HG03521 (cell line): ENCODE measurements around the gene DDR2.
"Not testable (repeated sequence)": the region's sequence is repeated elsewhere in the genome, so short reads cannot be mapped to it uniquely, and the experiment has no call there.

Experiments
- ATAC-seq: cut with Tn5 transposase; IDR thresholded peaks from one replicate; pipeline ENCODE4 v1.9.1; 2021; ENCODE audit warnings: mild to moderate bottlenecking, moderate library complexity; ENCODE audit not compliant: unreplicated experiment

The DDR2 gene

DNA sequence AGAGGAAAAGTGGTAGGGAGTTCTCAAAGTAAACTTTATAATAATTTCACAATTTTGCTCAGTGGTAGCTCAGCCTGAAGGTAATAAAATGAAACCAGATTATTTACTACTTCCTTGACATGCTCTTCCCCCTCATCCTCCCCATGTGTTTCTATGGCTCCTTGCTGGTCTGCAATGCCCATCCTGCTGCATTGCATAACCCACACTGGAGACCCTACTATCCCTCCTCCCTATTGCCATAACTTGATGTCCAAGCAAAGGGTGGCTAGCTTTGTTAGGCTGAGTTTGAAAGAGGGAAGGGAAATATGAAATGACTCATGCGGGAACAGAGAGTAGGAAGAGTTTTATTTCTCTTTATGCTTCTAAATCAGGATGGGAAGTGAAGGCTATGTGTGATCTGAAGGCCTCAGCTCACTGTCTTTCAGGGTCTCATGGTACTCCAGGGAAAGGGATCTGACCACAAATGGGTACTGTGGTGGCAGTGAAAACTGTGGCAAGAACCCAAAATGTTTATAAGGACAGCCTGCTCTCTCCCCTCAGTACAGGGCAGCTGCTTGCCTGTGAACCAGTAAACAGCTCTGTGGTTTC, 121.8 kb downstream of the DDR2 start:
- ATAC-seq = no peak

DNA sequence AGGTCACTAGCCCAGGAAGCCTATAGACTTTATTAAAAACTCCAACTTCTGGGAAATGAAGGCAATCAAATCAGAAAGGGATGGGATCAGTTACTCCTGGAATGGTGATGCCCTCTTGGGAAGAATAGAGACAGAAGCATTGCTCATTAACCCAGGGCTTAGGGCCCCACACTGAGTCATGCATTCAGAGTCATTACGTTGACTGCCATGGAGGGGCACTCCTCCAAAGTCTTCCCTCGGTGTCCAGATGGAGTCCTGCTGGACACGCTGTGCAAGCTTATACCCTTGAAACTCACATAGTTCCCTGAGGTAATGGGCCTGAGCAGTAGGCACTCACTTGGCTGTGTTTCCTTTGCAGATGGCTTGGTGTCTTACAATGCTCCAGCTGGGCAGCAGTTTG, 123.0 kb downstream of the DDR2 start:
- no peak for ATAC-seq

DNA sequence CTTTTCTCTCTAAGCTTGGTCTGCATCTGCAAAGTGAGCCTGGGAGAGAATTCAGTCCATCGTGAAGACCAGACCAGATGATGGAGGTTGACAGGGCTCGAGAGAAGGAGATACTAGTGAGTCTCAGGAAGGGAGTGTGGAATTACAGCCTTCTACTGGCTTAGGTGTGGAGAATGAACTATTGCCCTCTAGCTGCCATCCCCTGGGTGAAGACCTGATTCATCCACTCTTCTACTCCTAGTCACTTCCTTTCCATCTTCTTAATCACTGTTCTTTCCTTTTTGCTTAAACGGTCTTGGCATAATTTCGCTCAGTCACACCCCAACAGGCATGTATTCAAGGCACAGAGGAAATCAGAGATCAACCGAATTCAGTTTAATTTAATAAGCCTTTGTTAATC, 124.3 kb downstream of the DDR2 start:
- ATAC-seq = no peak

DNA sequence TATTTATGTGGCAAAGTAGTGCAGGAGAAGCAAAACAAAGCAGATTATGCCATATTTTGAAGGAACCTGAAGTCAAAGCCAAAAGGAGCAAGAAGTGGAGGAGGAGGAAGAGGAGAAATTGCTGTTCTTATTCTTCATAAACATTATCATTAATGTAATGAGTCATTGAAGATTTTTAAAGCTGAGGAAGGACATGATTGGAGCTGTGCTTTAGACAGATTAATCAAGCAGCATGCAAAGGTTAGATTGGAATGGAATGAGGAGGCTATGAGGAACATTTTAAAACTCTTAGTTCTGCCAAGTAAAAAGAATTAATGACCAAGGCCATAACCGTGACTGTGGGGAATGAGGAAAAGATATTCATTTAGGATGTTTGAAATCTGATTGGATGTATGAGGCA, 125.2 kb downstream of the DDR2 start:
- ATAC-seq = no peak

DNA sequence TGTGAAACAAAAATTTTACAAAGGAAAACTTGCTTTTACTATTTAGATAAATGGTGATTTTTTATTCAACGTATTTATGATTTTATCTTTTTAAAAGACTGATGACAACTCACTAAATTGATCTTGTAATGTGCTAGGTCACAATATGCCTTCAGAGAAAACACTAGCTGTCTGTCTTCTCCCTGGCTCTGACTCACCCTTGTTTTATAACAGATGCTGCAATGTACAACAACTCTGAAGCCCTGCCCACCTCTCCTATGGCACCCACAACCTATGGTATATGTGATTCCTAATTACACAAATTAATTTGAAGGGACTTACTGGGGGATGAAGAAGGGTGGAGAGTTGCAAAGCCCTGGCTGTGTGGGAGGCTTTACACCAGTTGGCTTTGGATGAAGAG, 133.5 kb downstream of the DDR2 start:
- no peak for ATAC-seq

DNA sequence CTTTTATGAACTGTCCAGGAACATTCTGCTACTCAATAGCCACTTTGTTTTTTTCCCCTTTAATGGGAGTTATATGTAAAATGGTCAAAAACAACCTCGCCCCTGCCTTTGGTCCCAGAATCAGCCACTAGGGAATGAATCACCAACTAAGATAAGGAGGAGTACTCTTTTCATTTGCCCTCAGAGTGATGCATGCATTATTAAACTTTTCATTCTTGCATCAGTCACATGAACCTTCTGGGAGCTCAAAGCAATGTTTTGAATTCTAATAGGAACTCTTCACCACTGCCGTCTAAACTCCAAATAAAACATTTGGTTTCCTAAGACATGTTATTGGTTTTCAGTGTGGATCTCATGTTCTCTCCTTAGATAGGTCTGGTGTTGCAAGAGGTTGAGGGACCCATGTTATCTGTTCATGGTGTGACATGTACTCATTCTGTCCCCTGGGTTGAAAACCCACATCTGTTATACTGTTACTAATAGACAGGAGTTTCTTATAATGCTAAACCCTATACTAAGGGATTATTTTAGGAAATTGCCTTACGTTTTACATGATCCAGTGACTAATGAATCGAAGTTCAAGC, 140.4 kb downstream of the DDR2 start:
- ATAC-seq = no peak

DNA sequence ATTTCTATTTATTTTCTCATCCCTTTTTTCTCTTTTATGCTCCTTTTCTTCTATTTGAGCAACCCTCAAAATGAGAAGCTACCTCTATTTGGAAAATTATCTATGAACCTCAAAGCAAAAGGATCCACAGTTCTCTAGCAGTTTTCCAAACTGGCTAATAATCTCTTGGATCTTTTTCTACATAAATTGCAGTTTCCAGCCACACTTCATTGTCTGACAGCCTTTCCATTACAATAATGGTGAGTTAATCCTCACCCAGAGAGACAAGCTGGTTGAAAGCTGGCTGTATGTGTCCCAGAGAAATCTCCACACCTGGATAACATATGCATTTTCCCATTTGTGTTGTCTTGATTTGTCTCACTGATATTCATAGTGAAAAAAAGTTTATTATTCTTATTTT, 141.7 kb downstream of the DDR2 start:
- no peak for ATAC-seq

DNA sequence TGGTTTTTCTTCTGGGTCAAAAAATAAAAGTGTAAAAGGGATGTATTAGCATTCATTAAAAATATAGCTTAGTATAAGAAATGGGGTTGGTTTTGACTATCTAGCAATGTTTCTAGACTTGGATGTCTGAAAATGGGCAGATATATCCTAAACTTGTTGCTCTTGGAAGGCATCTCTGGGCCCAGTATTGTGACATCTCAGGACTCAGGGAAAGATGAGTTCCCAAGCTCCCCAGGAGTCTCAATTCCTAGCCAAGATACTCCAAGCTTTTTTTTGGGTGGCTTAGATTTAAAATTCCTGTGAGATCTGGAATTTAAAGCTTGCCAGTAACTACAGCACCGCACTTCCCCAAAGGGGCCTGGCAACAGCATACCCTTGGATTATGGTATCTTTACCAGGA, 146.8 kb downstream of the DDR2 start:
- no peak for ATAC-seq

DNA sequence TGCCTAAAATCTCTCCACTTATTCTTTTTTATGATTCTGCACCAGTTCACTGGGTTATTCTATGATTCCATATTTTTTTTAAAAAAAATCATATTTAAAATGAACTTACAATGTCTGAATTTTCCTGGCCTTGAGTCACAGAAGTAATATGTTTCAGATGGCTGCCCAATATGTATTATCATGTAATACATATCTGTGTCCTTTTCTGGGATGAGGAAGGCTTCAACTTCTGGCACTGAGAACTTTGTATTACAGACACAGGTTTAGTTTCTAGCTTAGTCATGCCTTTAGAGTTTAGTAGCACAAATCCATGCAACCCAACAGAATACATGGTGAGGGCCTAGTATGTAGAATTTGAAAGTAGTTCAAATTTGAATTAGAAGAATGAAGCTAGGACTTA, 150.4 kb downstream of the DDR2 start:
- ATAC-seq = no peak

DNA sequence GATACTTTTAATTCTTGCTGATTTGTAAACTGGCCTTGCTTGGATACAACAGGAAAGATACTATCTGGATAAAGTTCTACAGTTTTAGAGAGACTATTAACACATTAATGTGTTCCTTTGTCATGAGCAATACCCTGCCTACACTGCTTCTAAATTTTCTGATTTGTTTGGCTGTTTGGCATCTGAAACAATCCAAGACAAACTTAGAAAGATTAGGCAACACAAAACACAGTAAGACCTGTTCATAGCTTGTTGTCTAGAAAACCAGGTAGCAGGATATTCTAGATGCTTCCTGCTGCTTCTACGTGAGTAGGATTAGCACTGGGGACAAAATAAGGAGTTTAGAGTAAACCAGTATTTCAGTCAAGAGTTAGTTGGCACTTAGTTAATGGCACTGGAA, 152.7 kb downstream of the DDR2 start:
- not testable (repeated sequence) for ATAC-seq

DNA sequence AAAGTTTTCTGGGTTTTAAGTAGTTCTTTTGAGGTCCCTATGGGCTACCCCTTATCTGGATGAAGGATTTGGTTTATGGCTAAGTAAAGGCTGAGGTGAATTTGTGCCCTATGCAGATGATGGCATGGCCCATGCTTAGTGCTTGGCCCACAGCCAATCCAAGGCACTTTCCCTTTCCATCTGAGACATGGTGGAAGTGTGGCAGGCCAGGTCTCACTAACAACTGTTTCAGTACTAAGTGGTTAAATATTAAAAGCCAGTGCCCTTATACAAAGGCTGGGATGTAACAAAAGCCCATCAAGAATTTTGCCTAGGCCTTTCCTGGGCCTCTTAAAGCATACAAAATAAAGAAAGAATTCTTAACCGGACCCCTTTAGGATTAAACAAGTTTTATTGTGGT, 156.5 kb downstream of the DDR2 start:
- ATAC-seq = not testable (repeated sequence)

DNA sequence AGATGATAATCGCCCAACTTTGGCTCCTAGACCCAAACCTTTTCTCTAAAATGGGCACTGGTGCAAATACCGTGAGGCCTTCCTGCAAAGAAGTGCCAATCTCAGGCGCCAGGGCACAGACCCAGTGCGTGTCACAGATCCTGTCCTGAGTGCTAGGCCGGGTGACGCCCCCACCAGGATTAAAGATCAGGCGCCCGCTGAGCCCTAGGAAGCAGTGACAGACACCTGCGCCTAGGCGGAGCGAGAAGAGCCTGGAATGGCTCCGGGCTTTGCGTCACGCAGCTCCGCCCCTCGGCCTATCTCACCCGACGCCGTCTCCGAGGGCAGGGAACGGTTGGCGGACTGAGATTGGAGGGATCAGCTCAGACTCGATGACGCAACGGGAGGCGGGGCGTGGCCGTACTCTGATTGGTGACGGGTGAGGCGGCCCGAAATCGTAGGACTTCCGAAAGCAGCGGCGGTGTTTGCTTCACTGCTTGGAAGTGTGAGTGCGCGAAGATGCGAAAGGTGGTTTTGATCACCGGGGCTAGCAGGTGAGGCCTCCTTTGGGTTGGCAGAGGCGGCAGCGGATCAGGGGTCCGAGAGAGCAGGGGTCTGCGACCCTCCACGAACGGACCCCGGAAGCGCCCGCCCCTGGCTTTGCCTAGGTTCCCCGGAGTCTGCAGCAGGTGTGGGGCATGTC, 158.2 kb downstream of the DDR2 start, which contains the start of gene HSD17B7:
Gene HSD17B7 (plus strand): TSS at position 400 of the 682 bp plus-strand sequence. CDS start 99 bp downstream, at position 499.
- ATAC-seq = peak; percentile 100

DNA sequence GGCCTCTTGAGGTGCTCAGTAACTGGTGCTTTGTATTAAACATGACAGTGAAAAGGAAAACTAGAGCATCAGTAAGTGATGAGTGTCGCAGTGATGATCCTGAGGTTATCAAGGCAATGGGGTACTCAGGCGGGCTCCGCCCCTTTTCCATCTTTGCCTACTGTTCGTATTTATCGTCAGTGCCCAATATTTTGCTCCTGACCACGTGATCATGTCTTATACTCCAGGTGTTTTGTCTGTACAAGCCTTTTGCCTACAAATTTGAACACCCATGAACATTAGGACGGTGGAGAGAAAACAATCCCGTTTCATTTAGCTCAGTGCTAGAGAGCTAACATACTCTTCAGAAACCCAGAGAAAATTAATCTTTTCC, 158.7 kb downstream of the DDR2 start:
- not testable (repeated sequence) for ATAC-seq

DNA sequence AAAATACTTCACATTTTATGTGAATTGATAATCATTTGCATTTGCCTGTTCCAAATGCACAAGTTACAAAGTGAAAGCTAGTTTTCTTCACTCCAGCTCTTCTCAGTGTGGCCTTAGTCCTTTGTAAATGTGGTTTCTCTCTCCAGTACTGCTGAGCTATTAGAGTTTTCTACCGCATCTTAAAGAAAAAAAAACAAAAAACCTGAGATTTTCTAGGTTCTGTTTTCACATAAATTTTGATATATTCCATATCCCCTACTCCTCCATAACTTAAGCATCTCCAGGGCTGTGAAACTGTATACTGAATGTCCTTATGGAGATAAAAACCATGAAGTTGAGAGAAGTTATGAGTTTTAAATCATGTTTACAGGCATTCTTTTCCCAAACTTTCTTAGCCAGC, 162.0 kb downstream of the DDR2 start:
- not testable (repeated sequence) for ATAC-seq

DNA sequence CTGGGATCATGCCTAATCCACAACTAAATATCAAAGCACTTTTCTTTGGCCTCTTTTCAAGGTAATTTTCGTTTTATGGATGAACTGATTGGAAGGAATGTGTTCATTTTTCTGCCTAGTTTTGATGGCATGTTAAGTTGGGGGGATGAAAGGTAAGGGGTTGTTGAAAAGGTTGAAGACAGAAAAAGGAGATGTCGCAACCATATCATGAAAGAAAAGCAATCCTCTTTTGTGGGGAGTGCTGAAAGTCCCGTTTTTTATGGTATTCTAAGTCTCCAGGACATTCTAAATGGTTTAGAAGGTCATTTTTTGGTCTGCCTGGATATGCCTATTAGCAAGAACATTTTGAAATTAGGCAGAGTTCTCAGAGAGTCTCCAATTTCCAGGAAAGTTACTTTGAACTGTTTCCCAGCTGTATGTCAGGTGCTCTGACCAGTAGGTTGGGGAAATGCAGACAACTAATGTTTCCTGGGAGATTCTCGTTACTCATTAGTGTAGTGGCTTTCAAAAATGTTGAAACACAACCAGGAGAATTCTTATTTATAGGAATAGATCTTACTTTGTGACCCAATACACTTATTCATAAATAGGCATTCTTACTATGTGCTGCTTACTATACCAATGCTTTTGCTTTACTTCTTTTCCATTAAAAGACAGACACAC, 164.5 kb downstream of the DDR2 start:
- ATAC-seq = not testable (repeated sequence)

DNA sequence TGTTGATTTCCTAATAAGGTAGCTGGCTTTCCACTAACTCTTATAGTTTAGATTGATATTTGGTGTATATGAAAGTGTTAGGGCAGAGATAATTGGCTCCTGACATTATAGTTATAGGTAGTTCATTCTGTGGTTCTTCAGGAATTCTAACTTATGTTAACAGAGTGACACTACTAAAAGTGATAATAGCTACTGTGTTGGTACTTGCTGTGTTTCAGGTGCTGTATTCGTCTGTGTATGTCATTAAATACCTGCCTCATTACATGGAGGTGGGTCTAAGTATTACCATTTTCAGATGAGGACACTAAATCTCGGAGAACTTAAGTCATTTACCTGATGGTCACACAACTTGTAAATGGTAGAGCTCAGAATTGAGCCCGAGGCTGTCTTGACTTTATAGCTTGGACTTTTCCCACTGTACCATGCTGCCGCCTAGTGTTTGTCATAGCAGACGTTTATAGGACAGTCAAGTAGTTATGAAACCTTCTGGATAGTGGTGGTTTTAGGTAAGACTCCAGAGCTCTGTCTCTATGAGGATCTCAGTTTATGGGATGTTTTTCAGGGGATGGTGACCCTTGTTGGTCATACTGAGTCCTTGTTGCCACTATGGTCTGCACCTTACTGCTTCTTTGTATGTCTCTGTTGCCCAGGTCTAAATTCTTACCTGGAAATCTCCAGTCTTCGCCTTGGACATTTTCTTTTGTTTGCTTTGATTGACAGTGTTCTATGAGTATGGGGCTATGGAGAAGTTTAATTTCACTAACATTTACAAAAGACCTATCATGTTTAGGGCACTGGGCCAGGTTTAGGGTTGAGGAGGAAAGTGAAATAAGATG, 167.9 kb downstream of the DDR2 start:
- not testable (repeated sequence) for ATAC-seq

DNA sequence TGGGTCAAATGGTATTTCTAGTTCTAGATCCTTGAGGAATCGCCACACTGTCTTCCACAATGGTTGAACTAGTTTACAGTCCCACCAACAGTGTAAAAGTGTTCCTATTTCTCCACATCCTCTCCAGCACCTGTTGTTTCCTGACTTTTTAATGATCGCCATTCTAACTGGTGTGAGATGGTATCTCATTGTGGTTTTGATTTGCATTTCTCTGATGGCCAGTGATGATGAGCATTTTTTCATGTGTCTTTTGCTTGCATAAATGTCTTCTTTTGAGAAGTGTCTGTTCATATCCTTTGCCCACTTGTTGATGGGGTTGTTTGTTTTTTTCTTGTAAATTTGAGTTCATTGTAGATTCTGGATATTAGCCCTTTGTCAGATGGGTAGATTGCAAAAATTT, 175.2 kb downstream of the DDR2 start:
- not testable (repeated sequence) for ATAC-seq

DNA sequence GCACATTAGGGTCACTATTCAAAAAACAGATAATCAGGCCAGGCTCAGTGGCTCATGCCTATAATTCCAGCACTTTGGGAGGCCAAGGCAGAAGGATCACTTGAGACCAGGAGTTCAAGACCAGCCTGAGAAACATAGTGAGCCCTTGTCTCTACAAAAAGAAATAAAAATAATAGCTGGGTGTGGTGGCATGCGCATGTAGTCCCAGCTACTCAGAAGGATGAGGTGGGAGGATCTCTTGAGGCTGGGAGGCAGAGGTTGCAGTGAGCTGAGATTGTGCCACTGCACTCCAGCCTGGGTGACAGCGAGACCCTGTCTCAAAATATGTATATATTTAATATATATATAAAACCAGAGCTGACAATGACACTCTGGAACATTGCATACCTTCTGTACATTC, 180.1 kb downstream of the DDR2 start:
- ATAC-seq = not testable (repeated sequence)

DNA sequence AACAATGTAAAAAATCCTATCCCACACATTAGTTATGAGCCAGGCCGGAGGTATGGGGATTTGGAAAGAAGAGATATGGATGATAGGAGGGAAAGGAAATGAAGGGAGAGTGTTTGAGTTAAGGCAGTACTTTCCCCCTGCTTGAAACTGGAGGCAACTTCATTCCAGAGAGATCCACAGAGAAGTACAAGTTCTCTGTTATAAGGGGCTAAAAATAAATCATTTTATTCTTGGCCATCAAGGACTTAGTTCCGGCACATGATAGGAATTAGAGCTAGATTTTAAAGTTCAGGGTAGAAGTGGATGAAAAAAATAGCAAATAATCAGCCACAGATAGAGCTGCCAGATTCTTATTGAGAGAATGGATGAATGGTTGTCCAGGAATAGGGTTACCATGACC, 185.9 kb downstream of the DDR2 start:
- ATAC-seq = not testable (repeated sequence)

DNA sequence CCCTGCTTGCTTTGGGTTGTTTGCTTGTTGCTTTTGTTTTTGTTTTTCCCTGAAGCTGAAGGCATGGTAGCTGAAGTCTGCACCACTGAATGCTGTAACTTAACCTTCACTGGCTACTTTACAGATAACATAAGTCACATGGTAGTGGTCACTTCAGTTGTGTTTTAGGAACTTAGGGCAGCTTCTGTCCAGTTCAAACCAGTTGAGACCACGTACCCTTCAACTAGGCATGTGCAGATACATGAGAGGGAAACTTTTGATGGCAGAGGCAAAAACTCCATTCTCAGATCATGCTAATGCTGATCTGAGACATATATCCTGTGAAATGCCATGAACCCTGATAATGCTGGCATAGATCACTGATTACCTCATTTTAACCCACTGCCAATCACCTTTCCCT, 186.4 kb downstream of the DDR2 start:
- not testable (repeated sequence) for ATAC-seq
